Cardiac muscle cell (in vitro differentiated cells and primary cell): ENCODE measurements around the gene MACROD2. TPM values are rescaled to one million over a fixed set of nuclear protein-coding genes. Genes with fewer than 3 reads are reported as not detected.

Experiments used
- DNase-seq, 2 donors: peaks; one replicate each; pipeline versions ENCODE4 v3.0.0 to v3.0.0-alpha.2; 2010 to 2017; ENCODE audit warnings: low read depth in 1 of 2, low spot score in 1 of 2
- H3K27ac ChIP-seq: fragments of 200-600 bp; sonication (generic); 2 replicates; pipeline ENCODE4 v1.5.1; 2016
- H3K27me3 ChIP-seq: fragments of 200-600 bp; sonication (generic); 2 replicates; pipeline ENCODE4 v1.6.0; 2016; ENCODE audit warnings: control low read depth
- H3K36me3 ChIP-seq: fragments of 200-600 bp; sonication (generic); 2 replicates; pipeline ENCODE4 v1.5.1; 2016; ENCODE audit warnings: control low read depth
- H3K4me1 ChIP-seq: fragments of 200-600 bp; sonication (generic); 2 replicates; pipeline ENCODE4 v1.8.1; 2017; ENCODE audit warnings: low read depth, mild to moderate bottlenecking, mixed run types
- H3K4me3 ChIP-seq: fragments of 200-600 bp; sonication (generic); 2 replicates; pipeline ENCODE4 v1.5.1; 2016; ENCODE audit warnings: mild to moderate bottlenecking
- H3K9me3 ChIP-seq: fragments of 200-600 bp; sonication (generic); 2 replicates; pipeline ENCODE4 v1.5.1; 2017; ENCODE audit warnings: low read depth, mild to moderate bottlenecking, control low read depth
- CTCF ChIP-seq: IDR thresholded peaks from 2 replicates; pipeline ENCODE4 v1.5.1; 2012; ENCODE audit warnings: low read depth, mild to moderate bottlenecking, low read length
- polyA plus RNA-seq: library from polyadenylated mRNA; unstranded; fragments of >200 nt; fragmentation: Nextera tagmentation; extraction: Ambion mirVana; gene quantifications from 2 replicates; pipeline ENCODE4 v1.2.1, GENCODE V29; 2016
- total RNA-seq: library from RNA; depleted of rRNA; stranded (reverse); fragments of >200 nt; gene quantifications from 2 replicates; pipeline ENCODE4 v1.2.3, GENCODE V29; 2016

The MACROD2 gene
- total and polyA plus RNA-seq, 2 experiments from 2014 or later = 9.3 to 14.4 TPM

GRCh38 chr20:16051968-16052367 is 2056.7 kb downstream of the MACROD2 start:
- H3K36me3 ChIP-seq = no peaks in the 10 kb centered on the region
- no peak for DNase-seq
- no peak for TF ChIP-seq CTCF

GRCh38 chr20:16052456-16052855 is 2057.1 kb downstream of the MACROD2 start:
- no peaks in the 10 kb centered on the region for H3K9me3 ChIP-seq
- no peak overlapping the region for H3K4me3 ChIP-seq
- H3K27me3 ChIP-seq = no peaks in the 10 kb centered on the region
- no peak overlapping the region for H3K27ac ChIP-seq
- no peak for TF ChIP-seq CTCF
- H3K36me3 ChIP-seq = no peaks in the 10 kb centered on the region
- no peaks in the 10 kb centered on the region for H3K4me1 ChIP-seq
- DNase-seq = no peak

More at GRCh38 chr20:16051968-16052367, 2056.7 kb downstream of the MACROD2 start:
- H3K9me3 ChIP-seq = no peaks in the 10 kb centered on the region
- no peak overlapping the region for H3K27ac ChIP-seq
- H3K4me3 ChIP-seq = no peak overlapping the region
- no peaks in the 10 kb centered on the region for H3K4me1 ChIP-seq
- H3K27me3 ChIP-seq = no peaks in the 10 kb centered on the region

GRCh38 chr20:16054985-16055384 is 2059.7 kb downstream of the MACROD2 start:
- DNase-seq = no peak
- Histone ChIP-seq H3K9me3 (no peaks in the 10 kb centered on the region), H3K27ac (no peak overlapping the region), H3K27me3 (no peaks in the 10 kb centered on the region), H3K4me1 (no peaks in the 10 kb centered on the region), H3K36me3 (no peaks in the 10 kb centered on the region), H3K4me3 (no peak overlapping the region)
- TF ChIP-seq CTCF = no peak

- H3K4me3 ChIP-seq = no peak overlapping the region
- no peaks in the 10 kb centered on the region for H3K4me1 ChIP-seq
- no peaks in the 10 kb centered on the region for H3K27me3 ChIP-seq
- no peak overlapping the region for H3K27ac ChIP-seq
- H3K36me3 ChIP-seq = no peaks in the 10 kb centered on the region
- no peak for TF ChIP-seq CTCF
- no peak for DNase-seq
- H3K9me3 ChIP-seq = no peaks in the 10 kb centered on the region
These were observed 2062.3 kb downstream of the MACROD2 start for GRCh38 chr20:16057651-16058050.

- Histone ChIP-seq H3K27ac (no peak overlapping the region), H3K4me3 (no peak overlapping the region), H3K4me1 (no peaks in the 10 kb centered on the region), H3K27me3 (no peaks in the 10 kb centered on the region), H3K36me3 (no peaks in the 10 kb centered on the region), H3K9me3 (no peaks in the 10 kb centered on the region)
- DNase-seq = no peak
- no peak for TF ChIP-seq CTCF
These were observed 2063.0 kb downstream of the MACROD2 start for GRCh38 chr20:16058268-16058667.

- no peak overlapping the region for H3K4me3 ChIP-seq
- no peak overlapping the region for H3K27ac ChIP-seq
- no peaks in the 10 kb centered on the region for H3K36me3 ChIP-seq
- peaks cover 8% of the 10 kb centered on the region for H3K4me1 ChIP-seq
- H3K27me3 ChIP-seq = no peaks in the 10 kb centered on the region
- no peak for DNase-seq
- no peaks in the 10 kb centered on the region for H3K9me3 ChIP-seq
- no peak for TF ChIP-seq CTCF
These were observed 2064.5 kb downstream of the MACROD2 start for GRCh38 chr20:16059841-16060240.
